GM12891 (cell line): ENCODE data around the gene ALDH3B1.
A peak's percentile ranks its signal among the peaks of the same experiment; 100 is the strongest.

Source experiments
- DNase-seq: peaks from one replicate; pipeline ENCODE4 v3.0.0; 2011; ENCODE audit warnings: low spot score; ENCODE audit not compliant: insufficient read length
- FAIRE-seq: peaks from 2 replicates; lab custom pipeline; 2011; peaks lifted over from hg19 to GRCh38; lab: Jason Lieb, UNC
- PAX5 ChIP-seq: IDR thresholded peaks from 2 replicates; pipeline ENCODE4 v1.6.1; 2011; ENCODE audit warnings: low read length, moderate library complexity, mild to moderate bottlenecking; ENCODE audit not compliant: insufficient read depth, severe bottlenecking
- POLR2A ChIP-seq: IDR thresholded peaks from 2 replicates; pipeline ENCODE4 v1.6.1; 2011; ENCODE audit warnings: low read depth, low read length, control low read depth
- POLR2AphosphoS5 ChIP-seq: IDR thresholded peaks from 2 replicates; pipeline ENCODE4 v1.6.1; 2011; ENCODE audit warnings: low read depth, low read length, control low read depth
- POU2F2 ChIP-seq: IDR thresholded peaks from 2 replicates; pipeline ENCODE4 v1.6.1; 2011; ENCODE audit warnings: low read depth, mild to moderate bottlenecking, control low read depth, low read length, moderate library complexity
- SPI1 ChIP-seq: IDR thresholded peaks from 2 replicates; pipeline ENCODE4 v1.6.1; 2011; ENCODE audit warnings: low read depth, low read length, control low read depth
- TAF1 ChIP-seq: IDR thresholded peaks from 2 replicates; pipeline ENCODE4 v1.6.1; 2011; ENCODE audit warnings: low read depth, low read length, control low read depth

Gene ALDH3B1

DNA sequence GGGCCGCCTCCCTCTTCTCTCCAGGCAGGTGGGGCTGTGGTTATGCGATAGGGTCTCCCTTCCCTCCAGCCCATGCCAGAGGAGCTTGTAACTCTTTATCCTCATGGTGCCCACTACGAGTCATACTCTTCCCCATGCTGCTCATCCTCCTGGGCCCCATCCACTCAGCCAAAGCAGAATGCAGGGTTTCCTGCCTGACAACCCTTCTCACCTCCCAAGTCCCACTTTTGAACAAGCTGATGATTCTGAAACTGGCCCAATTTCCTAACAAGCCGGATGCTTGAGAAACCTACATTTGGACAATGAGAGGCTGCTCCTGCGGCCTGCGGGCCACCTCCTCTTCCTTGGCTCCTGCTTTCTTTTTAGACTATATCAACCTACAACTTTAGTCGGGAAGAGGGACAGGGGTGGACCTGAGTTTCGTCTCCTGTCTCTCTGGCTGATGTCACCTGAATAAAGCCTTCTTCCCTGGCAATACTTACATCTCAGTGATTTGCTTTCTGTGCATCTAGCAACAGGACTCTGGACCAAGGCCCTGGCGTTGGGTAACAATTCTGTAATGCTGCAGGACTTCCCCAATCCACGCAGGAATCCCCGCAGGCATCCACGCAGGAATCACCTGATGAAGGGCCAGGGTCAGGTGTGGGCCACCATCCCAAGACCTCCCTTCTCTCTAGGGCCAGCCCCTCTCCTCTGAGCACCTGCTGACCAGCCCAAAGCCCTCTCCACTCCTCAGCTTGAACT lies 18.8 kb downstream of the ALDH3B1 start:
- DNase-seq (no peak), FAIRE-seq (no peak)
- TF ChIP-seq POLR2AphosphoS5 = no peak
- TF ChIP-seq PAX5 = no peak
- TF ChIP-seq POU2F2 = no peak
- no peak for TF ChIP-seq SPI1
- no peak for TF ChIP-seq POLR2A
- TF ChIP-seq TAF1 = no peak

DNA sequence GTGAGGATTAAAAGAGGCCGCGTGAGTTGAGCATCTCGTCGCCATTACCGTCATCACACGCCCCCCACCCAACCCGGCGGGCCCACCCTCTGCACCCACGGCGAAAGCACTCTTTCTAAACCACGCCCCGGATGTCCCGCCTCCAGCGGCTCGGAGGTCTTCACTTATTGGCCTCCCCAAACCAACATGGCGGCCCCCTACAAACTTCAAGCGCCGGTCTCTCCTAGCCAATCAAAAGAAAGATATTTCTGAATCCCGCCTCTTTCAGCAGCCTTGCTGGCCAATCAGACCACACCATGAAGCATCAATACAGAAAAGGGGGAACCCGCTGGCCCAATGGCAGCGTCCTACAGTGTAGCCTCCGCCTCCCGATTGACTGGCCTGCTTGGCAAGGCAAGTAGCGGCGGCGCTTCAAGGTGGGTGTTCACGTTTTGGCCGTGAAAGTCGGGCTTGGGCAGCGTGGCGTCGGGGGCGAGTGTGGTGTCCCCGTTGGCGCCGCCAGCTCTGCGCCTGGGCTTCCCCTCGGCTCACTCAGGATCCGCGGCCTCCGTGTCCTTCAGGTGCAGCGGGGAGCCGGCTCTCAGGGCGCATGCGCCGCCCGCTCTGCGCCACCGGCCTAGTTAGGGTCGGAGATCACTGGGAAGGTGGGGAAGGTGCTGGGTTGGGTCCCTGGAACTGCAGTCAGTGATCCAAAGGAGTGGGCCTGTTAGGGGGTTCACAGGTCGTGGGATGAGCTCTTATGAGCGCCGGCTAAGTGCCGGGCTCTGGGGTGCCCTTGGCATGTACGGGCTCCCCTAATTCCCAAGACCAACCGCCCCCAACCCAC lies 20.4 kb downstream of the ALDH3B1 start, which contains the start of gene NDUFS8:
NDUFS8 (plus strand) TSS at position 364 of the 826 bp plus-strand sequence. CDS start 1,471 bp downstream, outside the sequence.
- TF ChIP-seq TAF1 (0 out of 2 replicates have a peak, but pooled peaks have one; percentile 26), PAX5 (no peak), POLR2AphosphoS5 (peak; percentile 76), POLR2A (peak; percentile 63), POU2F2 (no peak), SPI1 (peak; percentile 44; the same call in 1 of the 2 replicates)
- DNase-seq (peak; percentile 99), FAIRE-seq (peak; percentile 99)

DNA sequence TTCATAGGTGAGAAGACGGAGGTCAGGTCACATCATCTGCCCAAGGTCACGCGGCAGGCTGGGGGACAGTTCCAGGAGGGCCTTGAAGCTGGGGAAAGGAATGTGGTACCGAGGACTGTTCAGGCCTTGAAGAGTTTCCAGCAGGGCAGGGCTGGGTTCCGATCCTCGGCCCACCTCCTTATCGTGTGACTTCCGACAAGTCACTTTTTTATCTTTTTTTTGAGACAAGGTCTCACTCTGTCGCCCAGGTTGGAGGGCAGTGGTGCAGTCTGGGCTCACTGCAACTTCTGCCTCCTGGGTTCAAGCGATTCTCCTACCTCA lies 21.0 kb downstream of the ALDH3B1 start:
- TF ChIP-seq POU2F2 (no peak), PAX5 (no peak), POLR2A (no peak), SPI1 (no peak), TAF1 (no peak), POLR2AphosphoS5 (no peak)
- FAIRE-seq (no peak), DNase-seq (no peak)

DNA sequence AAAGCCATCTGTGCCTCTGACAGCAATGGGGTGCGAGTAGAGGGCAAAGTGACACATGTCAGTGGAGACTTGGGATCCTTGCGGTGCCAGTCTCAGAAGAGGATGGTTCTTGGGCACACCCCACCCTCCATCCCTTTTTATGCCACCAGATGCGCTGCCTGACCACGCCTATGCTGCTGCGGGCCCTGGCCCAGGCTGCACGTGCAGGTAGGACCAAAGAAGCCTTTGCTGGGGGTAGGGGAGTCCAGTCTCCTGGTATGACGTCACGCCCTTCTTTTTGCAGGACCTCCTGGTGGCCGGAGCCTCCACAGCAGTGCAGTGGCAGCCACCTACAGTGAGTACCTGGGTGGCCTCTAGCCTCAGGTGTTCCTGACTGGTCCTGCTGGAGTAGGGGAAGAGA lies 21.9 kb downstream of the ALDH3B1 start:
- no peak for DNase-seq
- TF ChIP-seq TAF1 = no peak
- TF ChIP-seq POU2F2 = no peak
- TF ChIP-seq POLR2A = no peak
- no peak for TF ChIP-seq POLR2AphosphoS5
- TF ChIP-seq PAX5 = no peak
- TF ChIP-seq SPI1 = no peak
- FAIRE-seq = no peak

DNA sequence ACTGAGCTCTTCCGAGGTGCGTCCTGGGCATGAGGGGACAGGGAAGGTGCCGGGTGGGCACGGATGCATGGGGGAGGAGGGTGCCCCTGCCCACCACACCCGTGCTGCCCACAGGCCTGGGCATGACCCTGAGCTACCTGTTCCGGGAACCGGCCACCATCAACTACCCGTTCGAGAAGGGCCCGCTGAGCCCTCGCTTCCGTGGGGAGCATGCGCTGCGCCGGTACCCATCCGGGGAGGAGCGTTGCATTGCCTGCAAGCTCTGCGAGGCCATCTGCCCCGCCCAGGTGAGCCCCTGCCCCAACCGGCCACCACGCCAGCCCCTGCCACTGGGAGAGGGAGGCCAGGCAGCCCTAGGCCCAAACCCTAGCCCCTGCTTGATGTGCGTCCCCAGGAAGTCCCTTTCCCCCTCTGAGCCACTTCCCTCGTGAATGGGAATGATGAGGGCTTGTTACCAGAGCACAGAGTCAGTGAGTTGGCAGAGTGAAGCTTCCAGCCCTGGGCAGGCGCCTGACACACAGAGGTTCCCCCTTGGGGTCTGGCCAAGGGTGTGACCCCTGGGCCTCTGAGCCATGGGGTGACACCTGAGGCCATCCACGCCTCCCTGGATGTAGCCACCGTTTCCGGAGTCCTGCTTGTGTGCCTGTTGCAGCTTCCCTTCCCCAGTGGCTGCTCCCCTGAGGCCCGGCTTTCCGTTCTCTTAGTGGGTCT lies 23.0 kb downstream of the ALDH3B1 start:
- TF ChIP-seq POLR2A = no peak
- TF ChIP-seq SPI1 = no peak
- no peak for TF ChIP-seq TAF1
- no peak for TF ChIP-seq POU2F2
- TF ChIP-seq PAX5 = no peak
- TF ChIP-seq POLR2AphosphoS5 = no peak
- no peak for FAIRE-seq
- DNase-seq = no peak

DNA sequence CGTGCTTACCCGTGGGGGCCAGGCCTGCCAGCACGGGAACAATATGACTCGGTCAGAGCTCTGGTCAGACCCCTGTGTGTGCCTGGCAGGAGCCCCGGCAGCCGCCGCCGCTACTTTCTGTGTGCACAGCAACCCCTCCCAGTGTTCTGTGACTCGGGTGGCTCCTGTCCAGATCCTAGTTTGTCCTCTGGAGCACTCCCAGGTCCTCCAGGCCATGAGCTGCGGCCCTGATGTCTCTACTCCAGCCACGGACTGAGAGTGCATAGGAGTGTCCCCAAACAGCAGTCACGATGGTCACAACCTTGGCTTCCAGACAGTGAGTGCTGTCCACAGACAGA lies 23.6 kb downstream of the ALDH3B1 start:
- no peak for TF ChIP-seq TAF1
- TF ChIP-seq PAX5 = no peak
- no peak for FAIRE-seq

DNA sequence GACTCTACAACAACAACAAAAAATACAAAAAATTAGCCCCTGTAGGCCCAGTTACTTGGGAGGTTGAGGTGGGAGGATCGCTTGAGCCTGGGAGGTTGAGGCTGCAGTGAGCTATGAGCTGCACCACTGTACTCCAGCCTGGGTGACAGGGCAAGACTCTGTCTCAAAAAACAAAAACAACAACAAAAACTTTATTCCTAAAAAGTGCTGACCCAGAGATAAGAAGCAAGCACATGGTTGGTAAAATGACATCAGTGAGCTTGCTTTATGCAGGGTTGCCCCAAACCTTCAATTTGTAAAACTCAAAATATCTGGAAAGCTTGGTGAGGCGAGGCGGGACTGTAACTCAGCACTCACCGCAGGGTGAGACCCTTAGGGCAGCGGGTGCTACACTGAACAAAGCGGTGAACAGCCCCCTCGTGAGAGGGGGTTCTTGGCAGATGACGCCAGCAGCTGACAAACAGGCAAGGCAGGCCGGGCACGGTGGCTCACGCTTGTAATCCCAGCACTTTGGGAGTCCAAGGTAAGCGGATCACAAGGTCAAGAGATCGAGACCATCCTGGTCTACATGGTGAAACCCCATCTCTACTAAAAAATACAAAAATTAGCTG lies 25.2 kb downstream of the ALDH3B1 start:
- TF ChIP-seq POU2F2 (no peak), PAX5 (no peak), TAF1 (no peak), POLR2A (no peak), POLR2AphosphoS5 (no peak), SPI1 (no peak)
- DNase-seq (no peak), FAIRE-seq (no peak)

More for the DNA sequence above, 23.6 kb downstream of the ALDH3B1 start:
- DNase-seq = no peak

DNA sequence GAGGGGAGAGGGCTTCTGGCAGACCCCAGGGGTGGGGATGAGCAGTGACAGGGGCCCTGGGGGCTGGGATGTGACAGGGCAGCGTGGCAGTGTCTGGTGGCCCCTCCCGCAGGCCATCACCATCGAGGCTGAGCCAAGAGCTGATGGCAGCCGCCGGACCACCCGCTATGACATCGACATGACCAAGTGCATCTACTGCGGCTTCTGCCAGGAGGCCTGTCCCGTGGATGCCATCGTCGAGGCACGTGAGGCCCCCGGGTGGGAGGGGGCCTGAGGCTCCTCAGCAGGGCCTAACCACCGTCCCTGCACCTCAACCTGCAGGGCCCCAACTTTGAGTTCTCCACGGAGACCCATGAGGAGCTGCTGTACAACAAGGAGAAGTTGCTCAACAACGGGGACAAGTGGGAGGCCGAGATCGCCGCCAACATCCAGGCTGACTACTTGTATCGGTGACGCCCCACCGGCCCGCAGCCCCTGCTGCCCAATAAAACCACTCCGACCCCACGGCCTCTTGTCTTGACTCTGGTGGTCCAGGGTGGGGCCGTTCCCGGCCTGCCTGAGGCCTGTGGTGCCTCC lies 26.1 kb downstream of the ALDH3B1 start:
- FAIRE-seq (no peak), DNase-seq (no peak)
- TF ChIP-seq PAX5 (no peak), SPI1 (no peak), POLR2A (no peak), TAF1 (no peak), POLR2AphosphoS5 (no peak), POU2F2 (no peak)

DNA sequence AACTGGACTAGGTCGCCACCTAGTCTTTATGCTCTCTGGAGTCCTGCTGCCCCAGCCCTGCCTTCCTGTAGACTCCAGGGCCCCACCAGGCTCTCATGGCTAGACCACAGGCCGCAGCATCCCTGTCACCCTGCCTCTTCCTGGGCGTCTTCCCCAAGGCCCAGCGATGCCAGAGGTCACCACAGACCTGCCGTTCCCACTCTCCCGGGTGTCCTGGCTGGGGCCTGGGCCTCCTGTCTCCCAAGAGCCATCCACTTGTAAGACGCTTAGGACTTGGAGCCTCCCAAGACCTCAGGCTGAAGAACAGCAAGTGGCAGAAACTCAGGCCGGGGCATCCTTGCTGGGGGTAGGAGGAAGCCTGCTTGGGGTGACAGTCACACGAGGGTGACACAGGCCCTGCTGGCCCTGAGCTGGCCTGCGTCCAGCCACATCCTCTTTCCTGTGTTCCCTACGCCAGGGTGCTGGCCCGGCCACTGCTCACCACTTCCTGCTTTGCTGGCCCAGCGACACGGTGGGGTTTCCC lies 26.7 kb downstream of the ALDH3B1 start:
- no peak for FAIRE-seq
- no peak for DNase-seq
- TF ChIP-seq POU2F2 (no peak), SPI1 (peak; percentile 65)
